Measurements from ENCODE around the gene STK32B.

The STK32B gene

GRCh38 chr4:5524446-5525299, 473.4 kb downstream of the STK32B start:
- DNase-seq (ENCODE audit: low read depth, low spot score), result peak; percentile 94

GRCh38 chr4:5526080-5526846, 475.0 kb downstream of the STK32B start:
- peak; percentile 34 for DNase-seq (ENCODE audit: low read depth, low spot score)

DNA sequence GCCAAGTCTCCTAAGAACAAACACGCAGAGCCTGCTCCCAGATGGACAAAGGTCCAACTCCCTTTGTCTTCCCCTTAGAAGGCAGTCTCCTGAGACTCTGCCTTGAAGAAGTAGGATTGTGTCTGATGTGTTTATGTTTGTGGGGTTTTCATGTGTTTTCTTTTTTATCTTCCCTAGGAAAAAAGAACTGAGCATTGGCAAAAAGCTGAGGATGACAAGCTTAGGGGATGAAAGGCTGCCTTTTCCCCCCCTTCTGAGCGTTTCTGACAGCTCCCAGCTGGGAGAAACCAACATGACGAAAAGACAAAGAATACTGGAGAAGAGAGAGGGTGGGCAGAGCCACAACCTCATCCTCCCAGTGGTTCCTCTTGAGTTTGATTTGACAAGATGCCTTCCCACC, 475.9 kb downstream of the STK32B start:
- DNase-seq (ENCODE audit: low read depth, low spot score), result no peak

DNA sequence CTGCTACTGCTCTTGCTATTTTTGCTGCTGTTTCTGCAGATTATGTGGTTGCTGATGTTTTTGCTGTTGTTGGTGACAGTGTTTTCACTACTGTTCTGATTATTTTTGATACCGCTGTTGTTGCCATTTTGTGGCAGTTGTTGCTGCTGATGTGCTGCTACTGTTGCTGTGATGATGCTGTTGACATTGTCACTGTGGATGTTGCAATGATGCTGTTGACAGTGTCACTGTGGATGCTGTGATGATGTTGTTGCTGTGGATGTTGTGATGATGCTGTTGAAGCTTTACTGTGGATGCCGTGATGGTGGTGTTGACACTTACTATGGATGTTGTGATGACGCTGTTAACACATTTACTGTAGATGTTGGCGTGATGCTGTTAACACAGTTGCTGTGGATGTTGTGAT, 476.8 kb downstream of the STK32B start:
- DNase-seq (ENCODE audit: low read depth, low spot score), result no peak

DNA sequence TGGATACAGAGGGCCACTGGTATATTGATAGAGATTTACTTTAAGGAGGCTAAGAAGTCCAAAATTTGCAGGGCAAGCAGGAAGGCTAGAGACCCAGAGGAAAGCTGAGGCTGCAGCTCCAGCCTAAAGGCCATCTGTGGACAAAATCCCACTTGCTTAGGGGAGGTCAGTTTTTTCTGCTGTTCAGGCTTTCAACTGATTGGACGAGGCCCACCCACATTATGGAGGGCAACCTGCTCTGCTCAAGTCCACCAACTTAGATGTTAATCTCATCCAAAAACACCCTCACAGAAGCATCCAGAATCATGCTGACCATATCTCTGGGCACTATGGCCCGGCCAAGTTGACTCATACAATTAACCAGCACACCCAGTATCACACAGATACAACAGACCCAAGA, 480.8 kb downstream of the STK32B start:
- DNase-seq (ENCODE audit: low read depth, low spot score), result no peak

- DNase-seq (ENCODE audit: low read depth, low spot score), result no peak
Observed at GRCh38 chr4:5539584-5539983, 488.3 kb downstream of the STK32B start.

DNA sequence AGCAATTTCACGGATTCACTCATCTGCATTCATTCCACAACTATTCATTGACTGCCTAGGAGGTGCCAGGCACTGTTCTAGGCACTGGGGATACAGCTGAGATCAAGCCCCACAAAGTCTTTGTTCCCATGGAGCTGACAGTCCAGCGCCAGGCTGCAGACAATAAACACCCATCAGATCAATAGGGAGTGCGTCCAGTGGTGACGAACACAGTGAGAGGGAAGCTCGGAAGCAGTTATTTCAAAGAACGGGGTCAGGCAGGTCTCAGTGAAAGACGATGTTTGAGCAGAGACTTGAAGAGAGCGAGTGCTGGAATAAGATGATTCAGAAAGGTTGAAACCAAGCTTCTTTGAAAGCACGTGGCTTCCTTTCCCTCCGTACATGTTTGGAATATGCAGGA, 489.9 kb downstream of the STK32B start:
- DNase-seq (ENCODE audit: low read depth, low spot score), result no peak

- DNase-seq (ENCODE audit: low read depth, low spot score), result no peak
Observed at GRCh38 chr4:5543681-5544080, 492.4 kb downstream of the STK32B start.

GRCh38 chr4:5544762-5545161, 493.5 kb downstream of the STK32B start:
- DNase-seq (ENCODE audit: low read depth, low spot score), result no peak

GRCh38 chr4:5545271-5545670, 494.0 kb downstream of the STK32B start:
- DNase-seq (ENCODE audit: low read depth, low spot score), result no peak

DNA sequence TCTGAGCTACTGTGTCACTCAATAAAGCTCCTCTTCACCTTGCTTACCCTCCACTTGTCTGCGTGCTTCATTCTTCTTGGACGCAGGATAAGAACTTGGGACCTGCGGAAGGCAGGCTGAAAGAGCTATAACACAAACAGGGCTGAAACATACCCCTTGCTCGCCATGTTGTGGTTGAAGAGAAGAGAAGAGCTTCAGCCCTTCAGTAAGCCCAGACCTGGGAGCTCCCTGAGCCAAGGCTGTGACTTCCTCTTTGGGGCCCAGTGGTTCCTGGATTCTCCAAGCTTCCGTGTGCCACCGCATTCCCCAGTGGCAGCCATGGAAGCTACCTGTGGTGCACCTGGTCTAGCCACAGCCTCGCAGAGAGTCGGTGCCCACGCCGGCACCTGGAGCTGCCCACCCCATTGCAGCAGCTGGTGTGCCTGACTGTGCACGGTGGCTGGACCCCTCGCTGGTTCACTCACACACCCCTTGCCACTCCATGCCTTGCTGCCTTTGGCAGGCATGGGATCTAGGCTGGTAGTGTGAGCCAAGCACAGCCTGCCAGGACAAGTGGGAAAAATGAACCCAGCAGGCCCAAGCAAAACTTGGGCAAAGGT, 496.5 kb downstream of the STK32B start:
- no peak for DNase-seq (ENCODE audit: low read depth, low spot score)
